ENCODE data around the gene GPX5. TPM values are rescaled to one million over a fixed set of nuclear protein-coding genes. Genes with fewer than 3 reads are reported as not detected.
"Not testable (repeated sequence)": the region's sequence is repeated elsewhere in the genome, so short reads cannot be mapped to it uniquely, and the experiment has no call there.

GPX5 gene, protein sequence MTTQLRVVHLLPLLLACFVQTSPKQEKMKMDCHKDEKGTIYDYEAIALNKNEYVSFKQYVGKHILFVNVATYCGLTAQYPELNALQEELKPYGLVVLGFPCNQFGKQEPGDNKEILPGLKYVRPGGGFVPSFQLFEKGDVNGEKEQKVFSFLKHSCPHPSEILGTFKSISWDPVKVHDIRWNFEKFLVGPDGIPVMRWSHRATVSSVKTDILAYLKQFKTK
- not detected in 2 replicates for total RNA-seq

DNA sequence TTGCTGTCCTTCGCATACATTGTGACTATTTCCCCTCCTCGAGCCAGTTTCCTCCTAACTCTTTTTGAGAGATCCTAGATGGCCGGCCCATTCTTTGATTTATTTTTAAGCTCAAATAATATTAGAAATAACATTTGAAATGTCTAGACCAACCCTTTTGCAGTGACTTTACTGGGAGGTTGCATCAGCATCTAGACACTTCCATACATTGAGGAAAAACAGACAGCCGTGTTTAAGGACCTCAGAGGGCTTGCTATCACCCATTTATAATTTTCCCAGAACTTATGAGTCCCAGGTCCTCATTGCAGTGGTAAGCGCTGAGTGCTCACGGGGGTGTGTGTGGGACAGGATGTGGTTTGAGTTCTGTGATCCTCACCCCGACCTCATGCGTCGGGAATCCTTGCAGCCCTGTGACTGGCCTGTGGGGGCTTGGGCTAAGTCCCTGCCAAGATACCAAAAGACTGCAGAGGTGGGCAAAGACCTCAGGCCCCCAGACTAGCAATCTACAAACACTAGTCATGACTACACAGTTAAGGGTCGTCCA, at the start of gene GPX5:
GPX5 (plus strand) TSS at position 386 of the 544 bp plus-strand sequence; CDS start at position 519, 133 bp downstream.
- intact Hi-C loops (cut with micrococcal nuclease): no loop called here

DNA sequence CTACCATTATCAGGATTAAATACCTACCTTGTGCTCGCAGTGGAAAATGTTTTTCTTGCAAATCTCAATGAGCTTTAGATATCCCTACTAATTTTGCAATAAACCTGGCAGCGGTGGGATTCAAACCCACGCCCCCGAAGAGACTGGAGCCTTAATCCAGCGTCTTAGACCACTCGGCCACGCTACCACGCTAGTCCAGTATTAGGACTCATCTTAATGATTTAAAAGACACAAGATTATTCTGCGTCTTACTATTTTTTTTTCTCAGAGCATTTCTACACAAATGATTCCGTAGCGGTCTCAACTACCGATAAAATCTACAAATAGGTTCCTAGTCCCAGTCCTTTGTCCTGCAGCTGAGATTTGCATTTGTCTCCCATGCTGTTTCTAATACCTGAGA, 47.2 kb upstream of the GPX5 start:
- intact Hi-C loops (cut with micrococcal nuclease): no loop called here

DNA sequence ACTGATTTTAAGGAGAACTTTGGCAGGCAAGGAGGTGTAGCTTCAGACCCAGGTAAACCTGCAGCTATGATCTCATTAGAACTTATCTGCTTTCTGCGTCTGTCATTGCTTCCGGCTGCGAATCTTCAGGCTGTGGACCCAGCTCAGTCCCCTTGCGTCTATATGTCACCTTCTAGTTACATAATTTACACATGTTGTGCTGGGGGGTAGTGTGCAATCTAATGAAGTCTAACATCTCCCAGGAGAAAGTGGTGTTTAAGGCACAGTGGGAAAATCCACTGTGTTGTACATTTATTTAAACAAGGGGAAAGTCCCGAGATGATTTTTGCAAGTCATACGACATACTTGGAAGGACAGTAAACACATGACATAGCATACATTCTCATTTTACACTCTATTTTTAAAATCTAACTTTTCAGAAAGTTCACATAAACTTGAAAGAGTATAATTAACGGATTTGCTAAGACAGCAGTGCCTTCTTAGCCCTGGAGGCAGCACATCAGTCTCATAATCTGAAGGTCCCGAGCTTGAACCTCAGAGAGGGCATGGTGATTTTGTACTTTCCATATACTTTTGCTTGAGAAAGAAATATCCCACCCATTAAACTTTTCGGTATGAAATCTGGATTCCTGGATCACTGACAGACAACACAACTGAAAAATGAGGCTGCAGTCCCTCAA, 45.3 kb upstream of the GPX5 start:
- intact Hi-C loops (cut with micrococcal nuclease): no loop called here

DNA sequence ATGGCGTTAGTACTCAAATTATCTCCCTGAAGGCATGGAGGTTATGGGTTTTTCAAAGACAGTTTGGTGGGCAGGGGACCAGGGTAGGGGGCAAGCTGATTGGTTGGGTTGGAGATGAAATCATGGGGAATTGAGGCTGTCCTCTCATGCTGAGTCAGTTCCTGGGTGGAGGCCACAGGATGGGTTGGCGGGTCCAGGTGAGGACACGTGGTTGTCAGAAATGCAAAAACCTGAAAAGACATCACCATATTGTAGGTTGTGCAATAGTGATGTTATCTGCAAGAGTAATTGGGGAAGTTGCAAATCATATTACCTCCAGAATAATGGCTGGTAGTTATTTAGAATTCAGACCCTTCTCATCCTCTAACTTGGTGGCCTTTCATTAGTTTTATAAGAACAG, 40.2 kb upstream of the GPX5 start:
- intact Hi-C loops (cut with micrococcal nuclease): loop anchor here (5.0 kb wide), 1 partner anchor 43 kb away; the partner anchor contains the start of gene ZSCAN23

DNA sequence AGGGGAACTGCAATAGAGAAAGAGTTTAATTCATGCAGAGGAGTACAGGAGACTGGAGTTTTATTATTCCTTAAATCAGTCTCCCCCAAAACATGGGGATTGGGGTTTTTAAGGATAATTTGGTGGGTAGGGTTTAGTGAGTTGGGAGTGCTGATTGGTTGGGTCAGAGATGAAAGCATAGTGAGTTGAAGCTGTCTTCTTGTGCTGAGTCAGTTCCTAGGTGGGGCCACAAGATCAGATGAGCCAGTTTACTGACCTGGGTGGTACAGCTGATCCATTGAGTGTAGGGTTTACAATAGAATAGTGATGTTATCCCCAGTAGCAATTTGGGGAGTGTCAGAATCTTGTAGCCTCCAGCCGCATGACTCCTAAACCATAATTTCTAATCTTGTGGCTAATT, 39.1 kb upstream of the GPX5 start:
- intact Hi-C loops (cut with micrococcal nuclease): loop anchor here (5.0 kb wide), 1 partner anchor 44 kb away; the partner anchor contains the start of gene ZSCAN23

DNA sequence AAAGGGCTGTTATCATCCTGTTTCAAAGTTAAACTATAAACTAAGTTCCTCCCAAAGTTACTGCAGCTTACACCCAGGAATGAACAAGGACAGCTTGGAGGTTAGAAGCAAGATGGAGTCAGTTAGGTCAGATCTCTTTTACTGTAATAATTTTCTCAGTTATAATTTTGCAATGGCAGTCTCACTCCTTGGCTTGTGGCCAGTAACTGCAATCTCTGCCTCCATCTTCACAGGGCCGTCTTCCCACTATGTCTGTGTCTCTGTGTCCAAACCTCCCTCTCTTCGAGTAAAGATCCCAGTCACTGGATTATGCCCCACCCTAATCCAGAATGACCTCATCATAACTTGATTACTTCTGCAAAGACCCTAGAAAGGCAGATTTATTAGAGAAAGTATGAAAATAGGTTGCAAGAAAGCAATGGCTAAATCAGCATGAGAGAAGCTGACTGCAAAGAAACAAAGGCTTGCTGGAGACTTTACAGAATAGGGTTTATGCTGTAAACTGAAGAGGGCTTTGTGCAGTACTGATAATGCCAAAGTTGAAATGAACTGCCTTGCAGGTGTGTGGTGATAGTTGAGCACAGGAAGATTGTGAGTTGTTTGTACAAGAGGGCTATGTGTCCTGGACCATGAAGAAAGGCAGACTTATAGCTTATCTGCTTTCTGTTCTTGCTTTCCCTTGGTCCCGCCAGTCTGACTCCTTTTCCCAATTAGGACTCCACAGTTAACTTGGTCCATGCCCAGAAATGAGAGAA, 38.5 kb upstream of the GPX5 start:
- intact Hi-C loops (cut with micrococcal nuclease): loop anchor here (5.0 kb wide), 1 partner anchor 45 kb away; the partner anchor contains the start of gene ZSCAN23

DNA sequence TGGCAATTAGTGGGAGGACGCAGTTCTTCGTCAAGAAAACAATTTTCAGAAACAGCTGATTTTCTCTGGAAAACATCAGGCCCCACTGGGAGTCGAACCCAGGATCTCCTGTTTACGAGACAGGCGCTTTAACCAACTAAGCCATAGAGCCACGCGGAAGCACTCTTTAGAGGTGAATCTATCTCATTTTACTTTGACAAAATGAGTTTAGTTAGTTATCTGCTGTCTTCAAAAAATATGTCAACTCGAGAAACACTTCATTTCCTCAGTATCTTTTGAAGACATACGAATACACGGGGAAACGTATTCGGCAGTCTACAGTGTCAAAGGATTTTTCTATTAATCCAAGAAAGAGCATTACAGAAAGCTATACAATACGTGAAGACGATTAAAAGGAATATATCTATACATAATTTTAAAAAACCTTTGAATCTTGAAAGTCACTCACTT, 36.7 kb upstream of the GPX5 start:
- intact Hi-C loops (cut with micrococcal nuclease): loop anchor here (2.0 to 5.0 kb wide), 4 partner anchors 14 to 100 kb away; partner anchors contain the start of gene ZSCAN23

DNA sequence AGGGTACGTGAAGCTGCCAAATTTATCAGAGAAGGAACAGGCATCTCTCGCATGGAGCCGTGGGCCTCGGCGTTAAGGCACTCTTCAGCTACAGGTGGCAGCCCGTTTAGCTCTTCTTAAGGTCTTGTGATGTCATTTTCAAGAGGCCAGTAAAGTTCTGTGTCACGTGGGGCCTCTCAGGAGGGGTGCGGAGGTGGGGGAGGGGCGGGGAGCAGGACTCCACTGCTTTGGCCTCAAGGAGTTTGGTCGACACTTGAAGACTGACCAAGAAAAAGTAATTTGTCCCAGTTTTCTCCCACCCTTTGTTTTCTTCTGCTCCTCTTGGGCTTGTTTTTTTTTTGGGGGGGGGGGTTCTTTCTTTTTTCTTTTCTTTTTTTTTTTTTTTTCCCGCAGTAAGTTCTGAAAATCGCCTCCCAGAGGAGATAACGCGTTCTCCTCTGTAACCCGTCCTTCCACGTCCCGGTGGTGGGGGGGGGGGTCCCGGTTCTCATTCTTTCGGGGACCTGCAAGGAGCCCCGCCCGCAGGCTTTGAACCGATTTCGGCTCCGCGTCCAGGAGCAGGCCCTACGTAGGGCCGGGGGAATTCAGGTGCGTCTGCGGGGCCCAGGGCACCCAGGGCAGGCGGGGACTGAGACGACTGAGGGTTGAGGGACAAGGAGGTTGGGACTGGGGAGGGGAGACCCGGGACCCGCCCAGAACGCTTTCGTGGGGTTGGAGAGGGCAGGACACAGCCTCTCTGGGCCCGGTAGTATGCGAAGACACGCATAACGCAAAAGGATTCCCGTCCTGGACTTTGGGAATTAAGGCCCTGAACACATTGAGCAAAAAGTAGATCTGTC, 36.1 kb upstream of the GPX5 start:
- intact Hi-C loops (cut with micrococcal nuclease): loop anchor here (2.0 to 5.0 kb wide), 4 partner anchors 15 to 99 kb away; partner anchors contain the start of gene ZSCAN23

DNA sequence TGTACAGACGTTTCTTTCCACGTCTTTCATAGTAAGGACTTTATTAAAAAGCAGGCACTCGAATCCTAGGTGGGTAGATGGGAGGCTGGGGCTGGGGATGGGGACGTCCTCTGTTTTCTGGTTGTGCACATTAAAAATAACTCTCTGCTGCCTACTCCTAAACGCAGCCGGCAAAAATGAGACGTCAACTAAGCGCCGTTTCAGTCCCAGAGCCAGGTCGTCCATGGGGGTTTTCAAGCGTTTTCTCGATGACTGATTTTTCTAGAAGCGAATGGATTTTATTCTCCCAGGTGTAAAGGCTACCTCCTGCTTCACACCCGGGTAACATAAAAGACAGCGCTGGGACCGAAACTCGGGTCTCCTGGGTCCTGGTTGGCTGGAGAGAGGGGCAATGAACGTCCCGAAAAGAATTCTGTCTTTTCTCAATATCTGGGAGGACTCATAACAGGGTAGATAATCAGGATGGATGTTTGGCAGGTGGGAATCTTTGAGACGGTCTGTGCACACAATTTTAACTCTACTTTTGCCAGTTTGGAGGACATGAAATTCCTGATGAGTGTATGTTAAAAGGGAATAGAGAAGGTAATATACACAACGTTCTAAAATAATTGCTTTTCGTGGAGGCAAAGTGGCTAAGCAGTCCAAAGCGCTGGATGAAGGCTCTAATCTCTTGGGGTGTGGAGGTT, 35.3 kb upstream of the GPX5 start:
- intact Hi-C loops (cut with micrococcal nuclease): no loop called here

DNA sequence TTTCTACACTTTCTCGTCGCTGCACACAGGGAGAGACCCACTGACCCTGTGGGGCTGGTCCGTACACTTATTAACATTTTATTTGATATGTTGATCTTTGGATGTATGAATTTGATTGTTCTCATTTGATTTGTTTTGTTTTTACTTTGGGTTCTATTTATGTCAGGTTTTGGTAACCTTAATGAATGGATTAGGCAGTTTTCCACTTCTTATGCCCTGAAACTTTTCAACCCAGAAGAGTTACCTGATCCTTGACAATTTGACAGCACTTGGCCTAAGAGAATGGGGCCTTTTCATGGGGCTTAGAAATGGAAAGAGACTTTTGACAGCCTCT, 33.7 kb upstream of the GPX5 start:
- intact Hi-C loops (cut with micrococcal nuclease): no loop called here

DNA sequence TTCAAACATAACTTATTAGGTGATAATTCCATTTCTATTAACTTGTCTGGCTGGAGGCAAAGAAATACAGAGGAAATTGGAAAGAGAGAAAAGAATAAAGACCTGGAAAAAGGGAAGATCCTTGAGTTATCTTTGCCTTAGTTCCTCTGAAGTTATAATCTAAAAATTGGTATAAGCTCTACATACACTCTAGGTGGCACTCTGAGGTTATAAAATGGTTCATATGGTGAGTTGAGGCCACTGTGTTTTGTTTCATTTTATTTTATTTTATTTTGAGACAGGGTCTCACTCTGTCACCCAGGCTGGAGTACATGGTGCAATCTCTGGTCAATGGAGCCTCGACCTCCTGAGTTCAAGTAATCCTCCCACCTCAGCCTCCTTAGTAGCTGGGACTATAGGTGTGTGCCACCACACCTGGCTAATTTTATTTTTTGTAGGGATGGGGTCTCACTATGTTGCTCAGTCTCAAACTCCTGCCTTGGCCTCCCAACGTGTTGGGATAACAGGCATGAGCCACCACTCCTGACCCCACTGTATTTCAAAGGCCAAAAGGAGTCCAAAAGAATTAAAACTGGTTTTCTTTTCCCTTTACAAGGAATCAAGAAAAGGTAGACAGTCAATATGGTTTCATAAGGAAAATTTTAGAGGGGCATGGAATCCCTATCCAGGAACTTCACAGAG, 29.4 kb upstream of the GPX5 start:
- intact Hi-C loops (cut with micrococcal nuclease): loop anchor here (1.0 to 2.0 kb wide), 2 partner anchors 84 to 189 kb away; no protein-coding TSS in a partner anchor

DNA sequence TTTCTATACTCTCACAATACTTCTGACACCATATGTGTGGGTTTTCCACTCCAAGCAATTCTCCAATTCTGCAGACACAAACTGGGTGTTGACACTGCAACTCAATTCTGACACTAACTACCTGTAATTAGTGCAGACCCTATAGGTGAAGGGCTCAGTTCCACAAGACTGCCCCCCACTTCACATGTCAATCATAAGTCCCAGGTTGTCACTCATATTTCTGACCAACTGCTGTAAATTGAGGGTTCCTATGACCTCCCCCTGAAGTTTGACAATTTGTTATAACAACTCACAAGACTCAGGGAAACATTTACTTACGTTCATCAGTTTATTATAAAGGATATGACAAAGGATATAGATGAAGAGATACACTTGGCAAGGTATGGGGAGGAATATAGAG, 28.4 kb upstream of the GPX5 start:
- intact Hi-C loops (cut with micrococcal nuclease): loop anchor here (2.0 kb wide), 1 partner anchor 187 kb away; no protein-coding TSS in a partner anchor

DNA sequence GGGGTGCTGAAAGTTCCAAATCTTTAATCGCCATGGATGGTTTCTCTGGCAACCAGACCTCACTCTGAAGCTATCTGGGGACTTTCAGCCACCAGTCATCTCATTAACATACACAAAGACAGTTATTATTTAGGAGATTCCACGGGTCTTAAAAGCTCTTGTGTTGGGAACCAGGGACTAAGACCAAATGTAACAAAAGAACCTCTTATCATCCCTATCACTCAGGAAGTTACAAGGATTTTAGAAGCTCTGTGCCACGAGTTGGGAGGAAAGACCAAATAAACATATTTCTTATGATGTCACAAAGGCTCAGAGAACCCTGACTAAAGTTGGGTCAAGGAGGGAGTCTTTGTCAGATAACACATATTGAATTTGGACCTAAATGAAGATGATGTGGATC, 27.8 kb upstream of the GPX5 start:
- intact Hi-C loops (cut with micrococcal nuclease): loop anchor here (2.0 kb wide), 1 partner anchor 187 kb away; no protein-coding TSS in a partner anchor

DNA sequence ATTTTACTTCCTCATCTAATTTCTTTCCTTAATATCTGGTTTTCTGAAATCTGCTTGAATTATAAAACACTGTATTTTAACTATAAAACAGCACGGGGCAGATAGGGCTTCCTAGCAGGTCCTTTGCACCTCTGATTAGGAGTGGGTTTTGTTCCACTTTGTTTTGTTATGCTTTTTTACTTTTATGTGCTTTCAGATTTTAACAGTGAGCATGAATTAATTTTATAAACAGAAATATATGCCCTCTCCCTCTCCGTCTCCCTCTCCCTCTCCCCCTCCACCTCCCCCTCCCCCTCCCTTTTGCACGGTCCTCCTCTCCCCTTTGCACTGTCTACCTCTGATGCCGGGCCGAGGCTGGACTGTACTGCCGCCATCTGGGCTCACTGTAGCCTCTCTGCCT, 24.4 kb upstream of the GPX5 start:
- intact Hi-C loops (cut with micrococcal nuclease): no loop called here

DNA sequence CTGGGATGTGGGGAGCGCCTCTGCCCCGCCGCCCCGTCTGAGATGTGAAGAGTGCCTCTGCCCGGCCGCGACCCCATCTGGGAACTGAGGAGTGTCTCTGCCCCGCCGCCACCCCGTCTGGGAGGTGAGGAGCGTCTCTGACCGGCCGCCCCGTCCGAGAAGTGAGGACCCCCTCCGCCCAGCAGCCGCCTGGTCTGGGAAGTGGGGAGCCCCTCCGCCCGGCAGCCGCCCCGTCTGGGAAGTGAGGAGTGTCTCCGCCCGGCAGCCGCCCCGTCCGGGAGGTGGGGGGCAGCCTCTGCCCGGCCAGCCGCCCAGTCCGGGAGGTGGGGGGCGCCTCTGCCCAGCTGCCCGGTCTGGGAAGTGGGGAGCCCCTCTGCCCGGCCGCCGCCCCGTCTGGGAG, 23.5 kb upstream of the GPX5 start:
- intact Hi-C loops (cut with micrococcal nuclease): not testable (repeated sequence)

DNA sequence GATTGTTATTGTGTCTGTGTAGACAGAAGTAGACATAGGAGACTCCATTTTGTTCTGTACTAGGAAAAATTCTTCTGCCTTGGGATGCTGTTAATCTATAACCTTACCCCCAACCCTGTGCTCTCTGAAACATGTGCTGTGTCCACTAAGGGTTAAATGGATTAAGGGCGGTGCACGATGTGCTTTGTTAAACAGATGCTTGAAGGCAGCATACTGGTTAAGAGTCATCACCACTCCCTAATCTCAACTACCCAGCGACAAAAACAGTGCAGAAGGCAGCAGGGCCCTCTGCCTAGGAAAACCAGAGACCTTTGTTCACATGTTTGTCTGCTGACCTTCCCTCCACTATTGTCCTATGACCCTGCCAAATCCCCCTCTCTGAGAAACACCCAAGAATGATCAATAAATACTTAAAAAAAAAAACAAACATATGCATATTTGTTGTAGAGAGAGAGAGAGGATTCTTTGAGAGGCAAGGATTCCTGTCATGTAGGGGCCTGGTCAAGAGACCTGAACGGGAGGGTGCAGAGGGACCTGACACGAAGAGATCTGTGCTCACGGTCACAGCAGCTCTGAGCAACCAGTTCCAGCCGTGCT, 22.9 kb upstream of the GPX5 start:
- intact Hi-C loops (cut with micrococcal nuclease): not testable (repeated sequence)

DNA sequence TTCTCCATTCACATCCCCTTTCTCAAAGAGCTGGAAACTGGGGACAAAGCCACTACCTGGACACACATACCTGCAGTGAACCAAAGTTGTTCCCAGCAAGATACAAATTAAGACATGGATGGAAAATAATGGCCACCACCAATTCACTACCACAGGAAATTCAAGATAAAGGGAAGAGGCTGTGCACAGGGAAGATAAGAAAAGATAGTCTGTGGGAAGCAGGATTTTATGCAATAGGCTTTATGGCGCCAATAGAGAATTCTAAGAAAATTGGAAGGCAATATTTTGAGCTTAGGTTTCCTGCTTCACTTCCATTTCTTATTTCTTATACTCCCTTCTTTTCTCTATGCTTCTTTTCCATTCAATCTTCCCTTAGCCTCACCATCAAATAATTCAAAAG, 19.9 kb upstream of the GPX5 start:
- intact Hi-C loops (cut with micrococcal nuclease): no loop called here

DNA sequence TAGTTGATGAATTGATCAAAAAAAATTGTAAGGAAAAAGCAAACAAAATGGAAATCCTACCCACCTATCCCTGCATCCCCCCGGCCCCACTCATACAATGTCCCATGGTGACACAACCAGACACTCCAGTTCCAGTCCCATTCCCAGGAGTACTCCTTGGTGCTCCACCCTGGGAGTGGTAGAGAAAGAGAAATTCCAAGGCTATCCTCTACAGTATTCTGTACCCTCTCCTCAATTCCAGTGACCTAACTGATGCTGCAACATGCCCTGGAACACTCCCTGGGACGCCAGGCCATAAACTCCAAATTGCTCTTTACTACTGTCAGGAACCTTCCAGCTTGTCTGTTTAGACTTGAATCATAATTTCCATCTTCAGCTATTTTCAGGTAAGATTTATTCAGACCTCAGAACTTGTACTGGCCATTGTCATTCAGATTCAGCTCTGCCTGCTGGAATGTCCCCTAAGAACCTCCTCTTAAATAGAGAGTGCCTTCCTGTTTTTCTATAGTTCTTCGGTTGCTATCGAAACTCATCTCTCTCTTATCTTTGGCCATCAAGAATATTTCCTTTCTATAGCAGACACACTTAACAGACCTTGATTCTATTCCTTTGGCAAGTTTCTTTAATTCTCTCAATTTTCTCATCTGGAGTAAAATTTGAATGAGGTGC, 18.7 kb upstream of the GPX5 start:
- intact Hi-C loops (cut with micrococcal nuclease): no loop called here
